H1 (cell line): Measurements from ENCODE around the gene GRID2. TPM values are rescaled to one million over a fixed set of nuclear protein-coding genes. Genes with fewer than 3 reads are reported as not detected.

ENCODE experiments used
- CTCF ChIA-PET: fragments of 300-600 bp; sonication (Branson Sonifier 250); formaldehyde crosslinking; loops from one replicate; lab custom pipeline; 2021; ENCODE audit not compliant: partially characterized antibody; lab: Charles Lee
- POLR2A ChIA-PET: fragments of 300-600 bp; sonication (Branson Sonifier 250); formaldehyde crosslinking; loops from one replicate; lab custom pipeline; 2021; ENCODE audit warnings: inconsistent platforms; ENCODE audit not compliant: partially characterized antibody; lab: Charles Lee
- DNase-seq, 2 experiments: peaks; one replicate each; pipeline versions ENCODE4 v3.0.0 to v3.0.0-alpha.2; 2010 to 2022; ENCODE audit warnings: low spot score in 2 of 2, low read depth in 1 of 2, mixed read lengths in 1 of 2
- FAIRE-seq: peaks from 2 replicates; lab custom pipeline; 2011; peaks lifted over from hg19 to GRCh38; lab: Jason Lieb, UNC
- H2AFZ ChIP-seq: 2 replicates; pipeline ENCODE4 v1.8.1; 2012; ENCODE audit warnings: low read length, inconsistent platforms
- H2AK5ac ChIP-seq: 2 replicates; pipeline ENCODE4 v1.6.1; 2013; ENCODE audit warnings: low read depth, low read length
- H2BK120ac ChIP-seq: replicated peaks from 2 replicates; pipeline ENCODE3; 2013; ENCODE audit warnings: low read depth, low read length, inconsistent platforms
- H2BK12ac ChIP-seq: 2 replicates; pipeline ENCODE4 v1.6.1; 2013; ENCODE audit warnings: low read depth, low read length
- H2BK15ac ChIP-seq: 2 replicates; pipeline ENCODE4 v1.6.1; 2013; ENCODE audit warnings: low read length
- H2BK20ac ChIP-seq: 2 replicates; pipeline ENCODE4 v1.6.1; 2013; ENCODE audit warnings: low read length
- H2BK5ac ChIP-seq: 2 replicates; pipeline ENCODE4 v1.6.1; 2013; ENCODE audit warnings: low read depth, low read length
- H3K14ac ChIP-seq: 2 replicates; pipeline ENCODE4 v1.6.1; 2013; ENCODE audit warnings: inconsistent platforms; ENCODE audit not compliant: insufficient read length
- H3K18ac ChIP-seq: 2 replicates; pipeline ENCODE4 v1.6.1; 2013; ENCODE audit warnings: low read length; ENCODE audit errors: extremely low read depth
- H3K23ac ChIP-seq: 2 replicates; pipeline ENCODE4 v1.6.1; 2013; ENCODE audit warnings: inconsistent platforms; ENCODE audit not compliant: insufficient read length
- H3K23me2 ChIP-seq: 2 replicates; pipeline ENCODE4 v1.6.1; 2013; ENCODE audit warnings: low read depth, low read length
- H3K27ac ChIP-seq: 2 replicates; pipeline ENCODE4 v1.6.1; 2011; ENCODE audit warnings: low read depth, low read length, inconsistent platforms
- H3K27me3 ChIP-seq, 4 experiments: replicated peaks in 1 of 4; 1 replicate in 1 of 4; 2 replicates in 3 of 4; pipeline versions ENCODE4 v1.6.1 to v1.8.1; 2011 to 2013; ENCODE audit warnings: low read length in 3 of 4, mild to moderate bottlenecking in 3 of 4, inconsistent platforms in 2 of 4, mixed read lengths in 2 of 4, moderate library complexity in 1 of 4; ENCODE audit not compliant: control insufficient read depth in 3 of 4, insufficient read depth in 3 of 4; ENCODE audit errors: extremely low read depth in 1 of 4
- H3K36me3 ChIP-seq, 4 experiments: 2 replicates each; pipeline versions ENCODE4 v1.6.1 to v1.8.1; 2011 to 2013; ENCODE audit warnings: mild to moderate bottlenecking in 4 of 4, low read length in 3 of 4, moderate library complexity in 2 of 4, control low read depth in 1 of 4, inconsistent platforms in 1 of 4; ENCODE audit not compliant: insufficient read depth in 4 of 4, control insufficient read depth in 2 of 4
- H3K4ac ChIP-seq: replicated peaks from 2 replicates; pipeline ENCODE3; 2013; ENCODE audit warnings: low read length, low read depth, mixed read lengths, inconsistent platforms; ENCODE audit not compliant: insufficient read length
- H3K4me1 ChIP-seq, 4 experiments: replicated peaks in 1 of 4; 1 replicate in 1 of 4; 2 replicates in 3 of 4; pipeline versions ENCODE4 v1.6.1 to v1.8.1; 2011 to 2013; ENCODE audit warnings: low read length in 3 of 4, inconsistent platforms in 2 of 4, mixed read lengths in 1 of 4; ENCODE audit not compliant: insufficient read depth in 4 of 4, control insufficient read depth in 3 of 4
- H3K4me2 ChIP-seq, 2 experiments: 2 replicates each; pipeline versions ENCODE4 v1.6.1 to v1.8.1; 2011 to 2013; ENCODE audit warnings: low read depth in 2 of 2, low read length in 2 of 2, control low read depth in 1 of 2, inconsistent platforms in 1 of 2, mild to moderate bottlenecking in 1 of 2; ENCODE audit not compliant: insufficient read depth in 1 of 2
- H3K4me3 ChIP-seq, 4 experiments: fragments of 200-600, 300-600 bp in 1 of 4; sonication (generic), shearing (Covaris generic), sonication (Bioruptor Twin) in 1 of 4; 2 replicates each; pipeline versions ENCODE4 v1.5.1 to v1.8.1; 2011 to 2016; ENCODE audit warnings: low read length in 4 of 4, low read depth in 3 of 4, control low read depth in 2 of 4, inconsistent platforms in 2 of 4, mild to moderate bottlenecking in 2 of 4, mixed read lengths in 1 of 4, moderate library complexity in 1 of 4; ENCODE audit not compliant: insufficient read depth in 2 of 4; ENCODE audit errors: extremely low read depth in 1 of 4
- H3K56ac ChIP-seq: replicated peaks from 2 replicates; pipeline ENCODE3; 2013; ENCODE audit warnings: low read depth, mild to moderate bottlenecking, mixed read lengths, low read length, inconsistent platforms; ENCODE audit not compliant: insufficient read length
- H3K79me1 ChIP-seq: 2 replicates; pipeline ENCODE4 v1.6.1; 2013; ENCODE audit warnings: low read depth, low read length, control low read depth
- H3K79me2 ChIP-seq, 2 experiments: 2 replicates each; pipeline versions ENCODE4 v1.6.1 to v1.8.1; 2012 to 2013; ENCODE audit warnings: low read length in 2 of 2, mild to moderate bottlenecking in 2 of 2, inconsistent platforms in 1 of 2; ENCODE audit not compliant: insufficient read depth in 2 of 2, control insufficient read depth in 1 of 2
- H3K9ac ChIP-seq, 4 experiments: replicated peaks in 1 of 4; 1 replicate in 1 of 4; 2 replicates in 3 of 4; pipeline versions ENCODE4 v1.6.1 to v1.8.1; 2011 to 2013; ENCODE audit warnings: low read depth in 3 of 4, low read length in 3 of 4, control low read depth in 2 of 4, mild to moderate bottlenecking in 2 of 4, moderate library complexity in 2 of 4, inconsistent platforms in 1 of 4; ENCODE audit errors: extremely low read depth in 1 of 4
- H3K9me3 ChIP-seq, 2 experiments: 2 replicates each; pipeline versions ENCODE4 v1.6.1 to v1.8.1; 2012 to 2013; ENCODE audit warnings: mild to moderate bottlenecking in 2 of 2, moderate library complexity in 2 of 2, control low read depth in 1 of 2, inconsistent platforms in 1 of 2, low read depth in 1 of 2, low read length in 1 of 2, mixed read lengths in 1 of 2; ENCODE audit not compliant: insufficient read depth in 2 of 2
- H4K20me1 ChIP-seq, 2 experiments: replicated peaks in 1 of 2; 2 replicates each; pipeline versions ENCODE3 to v1.8.1; 2011 to 2013; ENCODE audit warnings: inconsistent platforms in 2 of 2, low read length in 2 of 2, mild to moderate bottlenecking in 1 of 2; ENCODE audit not compliant: insufficient read depth in 2 of 2, control insufficient read depth in 1 of 2
- H4K5ac ChIP-seq: 2 replicates; pipeline ENCODE4 v1.6.1; 2013; ENCODE audit warnings: low read length, low read depth, mixed read lengths, inconsistent platforms; ENCODE audit not compliant: insufficient read length
- H4K8ac ChIP-seq: 2 replicates; pipeline ENCODE4 v1.8.0; 2013; ENCODE audit warnings: mild to moderate bottlenecking, moderate library complexity, low read length, inconsistent platforms; ENCODE audit not compliant: insufficient read depth; ENCODE audit errors: extremely low read depth
- H4K91ac ChIP-seq: replicated peaks from 2 replicates; pipeline ENCODE3; 2013; ENCODE audit warnings: low read length, mixed read lengths, inconsistent platforms; ENCODE audit not compliant: insufficient read length
- ATF3 ChIP-seq: IDR thresholded peaks from 2 replicates; pipeline ENCODE4 v1.6.1; 2011; ENCODE audit warnings: low read depth, mild to moderate bottlenecking, low read length; ENCODE audit not compliant: insufficient read depth
- CHD1 ChIP-seq: IDR thresholded peaks from 2 replicates; pipeline ENCODE4 v1.6.1; 2012; ENCODE audit warnings: low read depth, low read length, improper control_type of control experiment
- CHD2 ChIP-seq: IDR thresholded peaks from 2 replicates; pipeline ENCODE4 v1.6.1; 2012; ENCODE audit warnings: low read length, improper control_type of control experiment
- EP300 ChIP-seq, 2 experiments: IDR thresholded peaks; 1 replicate in 1 of 2; 2 replicates in 1 of 2; pipeline ENCODE4 v1.6.1; 2011 to 2012; ENCODE audit warnings: low read depth in 2 of 2, low read length in 2 of 2, mild to moderate bottlenecking in 2 of 2, borderline replicate concordance in 1 of 2, inconsistent platforms in 1 of 2, moderate library complexity in 1 of 2
- JUN ChIP-seq: IDR thresholded peaks from 2 replicates; pipeline ENCODE4 v1.6.1; 2011; ENCODE audit warnings: low read depth, mild to moderate bottlenecking, improper control_type of control experiment, low read length
- JUND ChIP-seq: IDR thresholded peaks from 2 replicates; pipeline ENCODE4 v1.6.1; 2011; ENCODE audit warnings: mild to moderate bottlenecking, improper control_type of control experiment, low read length
- KDM4A ChIP-seq: IDR thresholded peaks from one replicate; pipeline ENCODE4 v1.7.1; 2012; ENCODE audit warnings: low read depth, mild to moderate bottlenecking, moderate library complexity, low read length, inconsistent platforms; ENCODE audit not compliant: severe bottlenecking
- POU5F1 ChIP-seq: IDR thresholded peaks from 2 replicates; pipeline ENCODE4 v1.6.1; 2011; ENCODE audit warnings: low read depth, mild to moderate bottlenecking, low read length, moderate library complexity
- RAD21 ChIP-seq, 2 experiments: IDR thresholded peaks in 1 of 2; conservative IDR thresholded peaks in 1 of 2; 2 replicates each; pipeline ENCODE4 v1.6.1; 2011; ENCODE audit warnings: low read depth in 2 of 2, low read length in 2 of 2, improper control_type of control experiment in 1 of 2, inconsistent platforms in 1 of 2, mild to moderate bottlenecking in 1 of 2, moderate library complexity in 1 of 2
- RBBP5 ChIP-seq: IDR thresholded peaks from 2 replicates; pipeline ENCODE4 v1.7.1; 2012; ENCODE audit warnings: low read depth, mild to moderate bottlenecking, inconsistent platforms, low read length, moderate library complexity, borderline replicate concordance
- TCF12 ChIP-seq: IDR thresholded peaks from 2 replicates; pipeline ENCODE4 v1.6.1; 2011; ENCODE audit warnings: low read depth, mild to moderate bottlenecking, low read length
- ZNF274 ChIP-seq: IDR thresholded peaks from 2 replicates; pipeline ENCODE4 v1.7.0; 2012; ENCODE audit warnings: low read length, borderline replicate concordance; ENCODE audit errors: extremely low read depth
- WGBS, 2 experiments: shearing (Covaris generic) in 1 of 2; methylation state at CpG; one replicate each; pipeline versions ENCODE4 v1.1.6 to v1.1.7; 2013 to 2015; ENCODE audit warnings: low lambda C conversion rate in 2 of 2, mixed read lengths in 2 of 2, inconsistent platforms in 1 of 2, low coverage in 1 of 2, missing lambda C conversion rate in 1 of 2; ENCODE audit not compliant: insufficient replicate concordance in 2 of 2, insufficient coverage in 1 of 2, insufficient read length in 1 of 2; ENCODE audit errors: extremely low coverage in 1 of 2, missing lambda C conversion rate in 1 of 2; 5-methylcytosine and 5-hydroxymethylcytosine counted together
- polyA plus RNA-seq, 7 experiments: library from polyadenylated mRNA; depleted of rRNA in 3 of 7; stranded (reverse) in 5 of 7; unstranded in 2 of 7; fragments of >200 nt in 5 of 7; fragments of 200-250 nt in 2 of 7; gene quantifications; 1 replicate in 5 of 7; 2 replicates in 1 of 7; 4 replicates in 1 of 7; pipeline versions ENCODE4 v1.2.1 to v1.2.3, GENCODE V29; 2011 to 2013; ENCODE audit warnings: missing spikeins in 2 of 7, mixed read lengths in 2 of 7
- total RNA-seq: library from RNA; stranded (reverse); fragmentation: NEBNext Ultra II Directional; extraction: Animal tissue kit (Norgen Biotek cat#: 25700); gene quantifications from 2 replicates; pipeline ENCODE4 v1.2.1, GENCODE V29; 2021

The GRID2 gene
- total and polyA plus RNA-seq, 2 of the 8 experiments (the other 6 are each of a cell fraction or from before 2014, with no cell fraction given): 31.1 to 81.9 TPM

DNA sequence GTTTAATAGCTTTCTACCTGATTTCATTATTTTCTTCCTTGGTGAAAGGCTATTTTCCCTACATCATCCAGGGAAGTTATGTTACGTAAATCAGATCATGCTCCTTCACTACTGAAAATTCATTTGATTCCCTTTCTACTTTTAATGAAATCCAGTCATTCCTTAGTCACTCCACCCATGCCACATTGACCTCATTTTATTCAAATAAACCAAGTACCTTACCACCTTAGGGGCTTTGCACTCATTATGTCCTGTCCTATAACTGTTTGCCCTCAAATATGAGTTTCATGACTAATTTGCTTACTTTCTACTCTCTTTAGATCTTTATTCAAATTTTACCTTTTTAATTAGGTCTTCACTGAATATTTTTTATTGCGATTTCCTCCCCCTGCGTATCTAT is 374.0 kb downstream of the GRID2 start:
- H4K20me1 ChIP-seq: no peaks in the 10 kb centered on the region
- 97% methylated on average over 3 of the region's 3 CpGs; no CpG with 5 or more reads in 1 of the 2 experiments for WGBS, 2 experiments
- no peak overlapping the region for H3K4me3 ChIP-seq
- H2BK120ac ChIP-seq: no peak overlapping the region
- peaks cover 0 to 3% (median 1%) of the 10 kb centered on the region in 4 experiments; a peak in 2 of 8 replicates for H3K36me3 ChIP-seq
- H3K14ac ChIP-seq: no peak overlapping the region
- FAIRE-seq (no peak), DNase-seq (no peak)
- H2BK12ac ChIP-seq: no peak overlapping the region
- no peak overlapping the region for H2AK5ac ChIP-seq
- H4K8ac ChIP-seq: no peak overlapping the region
- no peak overlapping the region for H4K91ac ChIP-seq
- H3K27ac ChIP-seq: no peak overlapping the region
- H3K4ac ChIP-seq: no peak overlapping the region
- no peak overlapping the region for H2BK20ac ChIP-seq
- H3K79me1 ChIP-seq: no peaks in the 10 kb centered on the region; the same call in 1 of the 2 replicates
- H3K23me2 ChIP-seq: no peaks in the 10 kb centered on the region
- no peak overlapping the region for H2AFZ ChIP-seq
- H3K56ac ChIP-seq: no peak overlapping the region
- H3K4me1 ChIP-seq: no peaks in the 10 kb centered on the region
- no peak overlapping the region for H3K18ac ChIP-seq
- no peak overlapping the region for H2BK15ac ChIP-seq
- peaks cover 0 to 36% of the 10 kb centered on the region in 2 experiments; a peak in 2 of 4 replicates for H3K79me2 ChIP-seq
- H3K4me2 ChIP-seq: no peak overlapping the region
- TF ChIP-seq EP300 (IDR thresholded peaks at IDR 0.05; ENCODE audit: borderline replicate concordance in 1 of 2, low read depth in 2 of 2, low read length in 2 of 2) (no peak), ATF3 (no peak), CHD1 (no peak), POU5F1 (no peak), KDM4A (no peak), ZNF274 (no peak), JUND (no peak), RBBP5 (no peak), JUN (no peak), CHD2 (no peak), RAD21 (IDR thresholded peaks at IDR 0.05 in 1 of 2, conservative IDR thresholded peaks at IDR 0.05 in 1 of 2; ENCODE audit: low read depth in 2 of 2, low read length in 2 of 2) (no peak), TCF12 (no peak)
- no peak overlapping the region for H2BK5ac ChIP-seq
- ChIA-PET CTCF (no interaction called here), POLR2A (interaction anchor here (1.2 kb wide), 1 partner anchor 8 kb away, joined by 3 read pairs; no protein-coding TSS in a partner anchor)
- no peak overlapping the region for H4K5ac ChIP-seq
- H3K23ac ChIP-seq: no peak overlapping the region
- no peaks in the 10 kb centered on the region for H3K27me3 ChIP-seq
- no peaks in the 10 kb centered on the region for H3K9me3 ChIP-seq
- no peak overlapping the region for H3K9ac ChIP-seq
